Neural progenitor cell (in vitro differentiated cells): Measurements from ENCODE around the gene ZNF599.

Source experiments
- EZH2 ChIP-seq: fragments of 200-600 bp; sonication (generic); IDR thresholded peaks from 2 replicates; pipeline ENCODE4 v1.6.1; 2017; ENCODE audit warnings: antibody characterized with exemption, mild to moderate bottlenecking, moderate library complexity
- EZH2phosphoT487 ChIP-seq: fragments of 200-600 bp; sonication (generic); IDR thresholded peaks from 2 replicates; pipeline ENCODE4 v1.6.1; 2017; ENCODE audit warnings: antibody characterized with exemption
- TF ChIP-seq, protein P1 (sequence below): fragments of 200-600 bp; sonication (generic); IDR thresholded peaks from 2 replicates; pipeline ENCODE4 v1.5.1; 2017; ENCODE audit warnings: antibody characterized with exemption, mild to moderate bottlenecking

DNA sequence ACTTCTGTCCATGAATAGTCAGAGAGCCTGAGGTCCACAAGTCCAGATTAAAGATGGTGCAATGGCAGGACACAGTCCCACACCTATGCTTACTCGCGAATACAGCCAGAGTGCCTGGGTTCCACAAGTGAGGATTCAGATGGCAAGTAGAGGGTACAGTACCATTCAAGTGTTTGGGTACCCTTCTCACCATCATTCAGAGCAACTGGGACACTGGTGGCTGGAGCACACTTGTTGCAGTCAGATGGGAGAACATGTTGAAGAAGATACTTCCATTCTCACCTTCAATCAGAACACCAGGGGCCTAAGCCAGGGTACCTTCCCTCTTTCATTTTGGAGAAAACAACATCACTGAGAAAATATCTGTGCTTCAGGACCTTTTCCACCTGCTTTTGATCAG is 43.7 kb upstream of the ZNF599 start:
- TF ChIP-seq, protein P1, sequence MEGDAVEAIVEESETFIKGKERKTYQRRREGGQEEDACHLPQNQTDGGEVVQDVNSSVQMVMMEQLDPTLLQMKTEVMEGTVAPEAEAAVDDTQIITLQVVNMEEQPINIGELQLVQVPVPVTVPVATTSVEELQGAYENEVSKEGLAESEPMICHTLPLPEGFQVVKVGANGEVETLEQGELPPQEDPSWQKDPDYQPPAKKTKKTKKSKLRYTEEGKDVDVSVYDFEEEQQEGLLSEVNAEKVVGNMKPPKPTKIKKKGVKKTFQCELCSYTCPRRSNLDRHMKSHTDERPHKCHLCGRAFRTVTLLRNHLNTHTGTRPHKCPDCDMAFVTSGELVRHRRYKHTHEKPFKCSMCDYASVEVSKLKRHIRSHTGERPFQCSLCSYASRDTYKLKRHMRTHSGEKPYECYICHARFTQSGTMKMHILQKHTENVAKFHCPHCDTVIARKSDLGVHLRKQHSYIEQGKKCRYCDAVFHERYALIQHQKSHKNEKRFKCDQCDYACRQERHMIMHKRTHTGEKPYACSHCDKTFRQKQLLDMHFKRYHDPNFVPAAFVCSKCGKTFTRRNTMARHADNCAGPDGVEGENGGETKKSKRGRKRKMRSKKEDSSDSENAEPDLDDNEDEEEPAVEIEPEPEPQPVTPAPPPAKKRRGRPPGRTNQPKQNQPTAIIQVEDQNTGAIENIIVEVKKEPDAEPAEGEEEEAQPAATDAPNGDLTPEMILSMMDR, result no peak
- no peak for TF ChIP-seq EZH2phosphoT487
- no peak for TF ChIP-seq EZH2
